Measurements from ENCODE around the gene ARHGAP11A.

- no peak for TF ChIP-seq POLR2A (IDR thresholded peaks at IDR 0.05)
- TF ChIP-seq, protein P1, sequence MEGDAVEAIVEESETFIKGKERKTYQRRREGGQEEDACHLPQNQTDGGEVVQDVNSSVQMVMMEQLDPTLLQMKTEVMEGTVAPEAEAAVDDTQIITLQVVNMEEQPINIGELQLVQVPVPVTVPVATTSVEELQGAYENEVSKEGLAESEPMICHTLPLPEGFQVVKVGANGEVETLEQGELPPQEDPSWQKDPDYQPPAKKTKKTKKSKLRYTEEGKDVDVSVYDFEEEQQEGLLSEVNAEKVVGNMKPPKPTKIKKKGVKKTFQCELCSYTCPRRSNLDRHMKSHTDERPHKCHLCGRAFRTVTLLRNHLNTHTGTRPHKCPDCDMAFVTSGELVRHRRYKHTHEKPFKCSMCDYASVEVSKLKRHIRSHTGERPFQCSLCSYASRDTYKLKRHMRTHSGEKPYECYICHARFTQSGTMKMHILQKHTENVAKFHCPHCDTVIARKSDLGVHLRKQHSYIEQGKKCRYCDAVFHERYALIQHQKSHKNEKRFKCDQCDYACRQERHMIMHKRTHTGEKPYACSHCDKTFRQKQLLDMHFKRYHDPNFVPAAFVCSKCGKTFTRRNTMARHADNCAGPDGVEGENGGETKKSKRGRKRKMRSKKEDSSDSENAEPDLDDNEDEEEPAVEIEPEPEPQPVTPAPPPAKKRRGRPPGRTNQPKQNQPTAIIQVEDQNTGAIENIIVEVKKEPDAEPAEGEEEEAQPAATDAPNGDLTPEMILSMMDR (IDR thresholded peaks at IDR 0.05): no peak
These were observed 68.7 kb downstream of the ARHGAP11A start for GRCh38 chr15:32683906-32684584.

All from thyroid gland (tissue), 4 donors.